Ishikawa (cell line): ENCODE results near the gene PRPF18.

Experiments used
- CEBPB ChIP-seq: IDR thresholded peaks from 2 replicates; pipeline ENCODE4 v1.6.1; 2012
- CREB1 ChIP-seq: IDR thresholded peaks from 2 replicates; pipeline ENCODE4 v1.6.1; 2012; ENCODE audit warnings: low read depth
- EGR1 ChIP-seq: IDR thresholded peaks from 2 replicates; pipeline ENCODE4 v1.6.1; 2012
- EP300 ChIP-seq: IDR thresholded peaks from 2 replicates; pipeline ENCODE4 v1.6.1; 2012; ENCODE audit warnings: borderline replicate concordance
- FOXM1 ChIP-seq: IDR thresholded peaks from 2 replicates; pipeline ENCODE4 v1.6.1; 2012; ENCODE audit warnings: low read depth, borderline replicate concordance
- MAX ChIP-seq: IDR thresholded peaks from 2 replicates; pipeline ENCODE4 v1.6.1; 2012
- NFIC ChIP-seq: IDR thresholded peaks from 2 replicates; pipeline ENCODE4 v1.6.1; 2012
- RAD21 ChIP-seq: IDR thresholded peaks from 2 replicates; pipeline ENCODE4 v1.6.1; 2012; ENCODE audit warnings: low read depth
- REST ChIP-seq: IDR thresholded peaks from 2 replicates; pipeline ENCODE4 v1.6.1; 2012; ENCODE audit warnings: low read depth, mild to moderate bottlenecking
- TAF1 ChIP-seq: IDR thresholded peaks from 2 replicates; pipeline ENCODE4 v1.6.1; 2012; ENCODE audit warnings: low read depth, mild to moderate bottlenecking
- TCF12 ChIP-seq: IDR thresholded peaks from 2 replicates; pipeline ENCODE4 v1.6.1; 2012; ENCODE audit warnings: low read depth
- TEAD4 ChIP-seq: IDR thresholded peaks from 2 replicates; pipeline ENCODE4 v1.6.1; 2012
- USF1 ChIP-seq: IDR thresholded peaks from 2 replicates; pipeline ENCODE4 v1.6.1; 2012
- YY1 ChIP-seq: IDR thresholded peaks from 2 replicates; pipeline ENCODE4 v1.6.1; 2012; ENCODE audit warnings: low read depth
- ZBTB7A ChIP-seq: IDR thresholded peaks from 2 replicates; pipeline ENCODE4 v1.6.1; 2012; ENCODE audit warnings: low read depth

Gene PRPF18

GRCh38 chr10:13661256-13661655, 74.5 kb downstream of the PRPF18 start:
- TF ChIP-seq NFIC (no peak), CREB1 (no peak), EP300 (no peak), MAX (no peak), TAF1 (no peak), YY1 (no peak), ZBTB7A (no peak), TEAD4 (no peak), EGR1 (no peak), USF1 (no peak), CEBPB (no peak), TCF12 (no peak), RAD21 (no peak), FOXM1 (no peak), REST (no peak)

GRCh38 chr10:13665516-13666262, 78.9 kb downstream of the PRPF18 start:
- no peak for TF ChIP-seq ZBTB7A
- no peak for TF ChIP-seq FOXM1
- no peak for TF ChIP-seq EGR1
- TF ChIP-seq RAD21 = no peak
- no peak for TF ChIP-seq REST
- no peak for TF ChIP-seq EP300
- no peak for TF ChIP-seq USF1
- TF ChIP-seq TEAD4 = no peak
- TF ChIP-seq MAX = no peak
- TF ChIP-seq TCF12 = no peak
- TF ChIP-seq CREB1 = no peak
- no peak for TF ChIP-seq TAF1
- TF ChIP-seq NFIC = no peak
- no peak for TF ChIP-seq CEBPB
- no peak for TF ChIP-seq YY1

GRCh38 chr10:13668126-13668525, 81.4 kb downstream of the PRPF18 start:
- TF ChIP-seq TEAD4 = no peak
- no peak for TF ChIP-seq TCF12
- TF ChIP-seq CREB1 = no peak
- no peak for TF ChIP-seq RAD21
- TF ChIP-seq USF1 = no peak
- no peak for TF ChIP-seq CEBPB
- TF ChIP-seq REST = no peak
- no peak for TF ChIP-seq FOXM1
- TF ChIP-seq TAF1 = no peak
- TF ChIP-seq EP300 = no peak
- no peak for TF ChIP-seq ZBTB7A
- no peak for TF ChIP-seq YY1
- no peak for TF ChIP-seq NFIC
- TF ChIP-seq MAX = no peak
- TF ChIP-seq EGR1 = no peak
